Pancreas (tissue), 10 donors: ENCODE data around the gene WDR33. TPM values are rescaled to one million over a fixed set of nuclear protein-coding genes. Genes with fewer than 3 reads are reported as not detected.
A peak's percentile ranks its signal among the peaks of the same experiment; 100 is the strongest.

Source experiments
- ATAC-seq, 4 donors: fragments of 200-7000 bp; cut with Tn5 transposase; one replicate each; pipeline versions ENCODE4 v1.8.0 to v1.9.1; 2020; ENCODE audit warnings: mild to moderate bottlenecking in 4 of 4, moderate library complexity in 4 of 4
- DNase-seq, 6 donors: peaks; one replicate each; pipeline ENCODE4 v3.0.0-alpha.2; 2020
- FAIRE-seq: peaks from 2 replicates; lab custom pipeline; 2012; peaks lifted over from hg19 to GRCh38; lab: Jason Lieb, UNC
- H3K27ac ChIP-seq, 4 donors: fragments of 200-600 bp; sonication (generic); 1 replicate in 3 of 4; 2 replicates in 1 of 4; pipeline versions ENCODE4 v1.5.0 to v1.8.0; 2020
- H3K27me3 ChIP-seq, 4 donors: fragments of 200-600 bp; one replicate each; pipeline ENCODE4 v1.8.0; 2021
- H3K36me3 ChIP-seq, 3 donors: fragments of 200-600 bp; sonication (generic) in 1 of 3; one replicate each; pipeline versions ENCODE4 v1.5.0 to v1.8.0; 2020 to 2021
- H3K4me1 ChIP-seq, 3 donors: fragments of 200-600 bp; one replicate each; pipeline ENCODE4 v1.8.0; 2021
- H3K4me3 ChIP-seq, 4 donors: fragments of 200-600 bp; sonication (generic) in 2 of 4; one replicate each; pipeline versions ENCODE4 v1.5.0 to v1.8.0; 2020 to 2021
- H3K9me3 ChIP-seq, 4 donors: fragments of 200-600 bp; one replicate each; pipeline ENCODE4 v1.8.0; 2021
- WGBS, 2 donors: extraction: QIAGEN DNeasy Blood & Tissue Kit; methylation state at CpG; one replicate each; pipeline ENCODE4 v1.1.7; 2013; 5-methylcytosine and 5-hydroxymethylcytosine counted together
- intact Hi-C, 3 donors: fragments of 100-400 bp; cut with DNase I; formaldehyde crosslinking; loops; one replicate each; pipeline versions ENCODE4 v1.11.1 to v1.14.2; 2022
- polyA plus RNA-seq, 2 donors: library from polyadenylated mRNA; stranded (reverse); fragments of 200-250 nt; gene quantifications; one replicate each; pipeline ENCODE4 v1.2.3, GENCODE V29; 2013
- total RNA-seq, 6 donors: library from RNA; stranded (reverse); fragmentation: NEBNext Ultra II Directional in 4 of 6; extraction: Animal tissue kit (Norgen Biotek cat#: 25700) in 4 of 6; gene quantifications; one replicate each; pipeline versions ENCODE4 v1.2.1 to v1.2.4, GENCODE V29; 2021 to 2023
- TF ChIP-seq, protein P1 (sequence below), 4 donors: fragments of 200-600 bp; sonication (generic) in 3 of 4; IDR thresholded peaks; one replicate each; pipeline versions ENCODE4 v1.5.0 to v1.8.0; 2021; ENCODE audit warnings: antibody characterized with exemption in 4 of 4
- donor health status: healthy with polysubstance abuse.
- donor health status: DM: no; HTN: no; CAD: no; lungs with moderate emphysema.
- donor health status: DM: no; HTN: no; CAD: no.
- donor health status: control.
- donor health status: control.
- donor health status: Bipolar disorder and iron deficiency.
- donor health status: DM: yes; HTN: yes; CAD: no.
- donor health status: DM: no; HTN: no; CAD: no.
- donor health status: DM: no; HTN: no; CAD: no.
- donor health status: DM: yes; HTN: yes; CAD: no.

Gene WDR33
- total and polyA plus RNA-seq, 8 donors = 8.9 to 29.6 (median 17.7) TPM

DNA sequence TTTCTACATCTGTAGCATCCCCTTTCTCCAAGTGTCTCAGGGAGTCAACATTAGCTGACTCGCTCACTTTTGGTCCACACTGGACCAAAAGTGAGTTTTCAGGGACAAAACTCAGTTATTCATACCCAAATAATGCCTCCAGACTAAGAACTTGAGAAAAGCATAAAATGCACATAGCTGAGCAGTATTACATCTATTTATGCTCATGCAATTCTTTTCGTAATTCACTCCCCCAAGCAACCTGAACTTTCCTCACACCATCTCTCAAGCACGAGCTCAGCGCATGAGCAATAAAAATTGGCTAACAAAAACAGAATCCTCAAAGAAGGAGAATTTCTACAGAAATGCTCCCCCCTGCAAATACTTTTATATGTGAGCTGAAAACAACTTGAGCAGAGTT, 92.7 kb downstream of the WDR33 start:
- intact Hi-C loops = no loop called here
- H3K27me3 ChIP-seq = no peaks in the 10 kb centered on the region
- H3K4me3 ChIP-seq = no peak overlapping the region
- TF ChIP-seq, protein P1, sequence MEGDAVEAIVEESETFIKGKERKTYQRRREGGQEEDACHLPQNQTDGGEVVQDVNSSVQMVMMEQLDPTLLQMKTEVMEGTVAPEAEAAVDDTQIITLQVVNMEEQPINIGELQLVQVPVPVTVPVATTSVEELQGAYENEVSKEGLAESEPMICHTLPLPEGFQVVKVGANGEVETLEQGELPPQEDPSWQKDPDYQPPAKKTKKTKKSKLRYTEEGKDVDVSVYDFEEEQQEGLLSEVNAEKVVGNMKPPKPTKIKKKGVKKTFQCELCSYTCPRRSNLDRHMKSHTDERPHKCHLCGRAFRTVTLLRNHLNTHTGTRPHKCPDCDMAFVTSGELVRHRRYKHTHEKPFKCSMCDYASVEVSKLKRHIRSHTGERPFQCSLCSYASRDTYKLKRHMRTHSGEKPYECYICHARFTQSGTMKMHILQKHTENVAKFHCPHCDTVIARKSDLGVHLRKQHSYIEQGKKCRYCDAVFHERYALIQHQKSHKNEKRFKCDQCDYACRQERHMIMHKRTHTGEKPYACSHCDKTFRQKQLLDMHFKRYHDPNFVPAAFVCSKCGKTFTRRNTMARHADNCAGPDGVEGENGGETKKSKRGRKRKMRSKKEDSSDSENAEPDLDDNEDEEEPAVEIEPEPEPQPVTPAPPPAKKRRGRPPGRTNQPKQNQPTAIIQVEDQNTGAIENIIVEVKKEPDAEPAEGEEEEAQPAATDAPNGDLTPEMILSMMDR (IDR thresholded peaks at IDR 0.05) = no peak
- ATAC-seq = no peak
- H3K4me1 ChIP-seq = no peaks in the 10 kb centered on the region
- H3K27ac ChIP-seq = no peak overlapping the region
- FAIRE-seq = no peak
- H3K36me3 ChIP-seq = peaks cover 0 to 30% (median 16%) of the 10 kb centered on the region in 3 donors
- H3K9me3 ChIP-seq = no peaks in the 10 kb centered on the region
- no peak for DNase-seq
- 96 to 98% methylated on average over 4 of the region's 4 CpGs for WGBS, 2 donors

DNA sequence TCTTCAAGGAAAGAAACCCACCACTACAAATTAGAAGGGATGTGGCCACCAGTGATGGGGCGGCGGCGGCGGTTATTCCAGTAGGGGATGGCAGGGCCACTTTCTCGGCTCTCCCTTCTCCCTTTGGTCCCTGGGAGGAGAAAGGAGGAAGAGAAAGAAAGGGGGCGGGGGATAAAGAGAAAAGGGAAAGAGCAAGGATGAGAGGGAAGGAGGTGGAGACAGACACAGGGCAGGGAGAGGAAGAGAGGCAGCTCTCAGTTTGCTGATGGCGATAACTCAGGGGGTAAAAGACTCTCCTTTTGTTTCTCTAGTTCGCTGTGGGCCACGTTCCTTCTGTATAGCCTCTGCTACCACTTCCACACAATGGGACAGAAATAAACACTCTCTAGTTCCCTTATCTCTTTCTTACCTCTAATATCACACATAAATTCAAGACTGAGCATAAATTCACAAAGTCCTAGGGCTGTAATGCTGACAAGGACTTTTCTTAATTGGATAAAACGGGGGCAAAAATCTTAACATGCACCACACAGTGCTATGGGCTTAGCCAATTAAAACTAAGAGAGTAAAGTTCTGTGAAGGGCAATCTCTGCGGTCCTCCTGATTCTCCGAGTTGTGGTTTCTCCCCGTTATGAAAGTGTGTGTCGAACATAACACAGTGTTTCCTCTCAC, 95.1 kb downstream of the WDR33 start:
- H3K36me3 ChIP-seq = peaks cover 0 to 21% (median 7%) of the 10 kb centered on the region in 3 donors
- ATAC-seq (no peak), DNase-seq (no peak), FAIRE-seq (no peak)
- intact Hi-C loops = no loop called here
- no peaks in the 10 kb centered on the region for H3K27me3 ChIP-seq
- H3K9me3 ChIP-seq = no peaks in the 10 kb centered on the region
- WGBS, 2 donors = 96% methylated on average over 14 of the region's 14 CpGs
- H3K4me1 ChIP-seq = no peaks in the 10 kb centered on the region
- TF ChIP-seq, protein P1 (IDR thresholded peaks at IDR 0.05) = no peak
- no peak overlapping the region for H3K4me3 ChIP-seq
- no peak overlapping the region for H3K27ac ChIP-seq

DNA sequence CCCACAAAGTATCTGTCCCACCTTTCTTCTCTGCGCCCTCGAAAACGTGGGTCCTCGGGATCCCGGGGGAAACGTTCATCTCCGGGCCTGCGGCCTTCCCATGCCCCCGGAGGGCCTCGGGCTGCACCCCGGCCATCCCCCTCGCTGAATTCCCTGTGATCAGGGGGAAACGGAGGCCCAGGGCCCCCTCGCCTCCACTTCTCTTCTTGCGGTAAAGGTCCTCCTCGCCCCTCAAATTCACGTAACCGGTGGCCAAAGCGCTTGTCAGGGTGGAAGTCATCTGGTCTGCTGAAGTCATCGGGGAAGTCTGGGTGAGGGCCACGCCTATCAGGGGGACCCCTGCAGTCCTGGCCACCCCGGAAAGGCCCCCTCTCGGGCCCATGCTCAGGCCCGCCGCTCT, 97.4 kb downstream of the WDR33 start:
- no peaks in the 10 kb centered on the region for H3K9me3 ChIP-seq
- peak in 1 of 6 donors; percentile 41 for DNase-seq
- WGBS, 2 donors = 94% methylated on average over 23 to 25 of the region's 25 CpGs
- H3K36me3 ChIP-seq = peaks cover 0 to 14% (median 3%) of the 10 kb centered on the region in 3 donors
- intact Hi-C loops = no loop called here
- no peak for ATAC-seq
- no peaks in the 10 kb centered on the region for H3K4me1 ChIP-seq
- no peak overlapping the region for H3K4me3 ChIP-seq
- no peak overlapping the region for H3K27ac ChIP-seq
- TF ChIP-seq, protein P1 (IDR thresholded peaks at IDR 0.05) = no peak
- no peaks in the 10 kb centered on the region for H3K27me3 ChIP-seq
- FAIRE-seq = no peak

DNA sequence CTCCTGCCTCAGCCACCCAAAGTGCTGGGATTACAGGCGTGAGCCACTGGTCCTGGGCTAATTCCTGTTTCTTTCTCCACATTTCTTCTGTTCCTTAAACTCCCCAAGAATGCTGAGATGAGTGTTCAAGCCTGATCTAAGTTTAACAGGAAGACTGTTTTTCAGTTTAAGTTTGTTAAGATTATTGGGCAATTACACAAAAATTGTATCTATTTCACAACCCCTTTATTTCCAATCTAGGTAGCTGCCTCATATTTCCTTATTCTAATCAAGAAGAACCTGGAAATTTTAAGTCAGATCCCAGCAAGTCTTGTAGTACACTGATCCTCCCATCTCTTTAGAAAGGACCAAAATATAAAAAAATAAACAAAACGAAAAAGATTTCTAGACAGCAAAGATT, 98.0 kb downstream of the WDR33 start:
- Histone ChIP-seq H3K9me3 (no peaks in the 10 kb centered on the region), H3K27ac (no peak overlapping the region), H3K4me1 (no peaks in the 10 kb centered on the region), H3K4me3 (no peak overlapping the region), H3K36me3 (peaks cover 0 to 19% (median 6%) of the 10 kb centered on the region in 3 donors), H3K27me3 (no peaks in the 10 kb centered on the region)
- TF ChIP-seq, protein P1 (IDR thresholded peaks at IDR 0.05) = no peak
- DNase-seq = no peak
- intact Hi-C loops = no loop called here
- FAIRE-seq = no peak
- 85 to 89% methylated on average over 2 of the region's 2 CpGs for WGBS, 2 donors
- ATAC-seq = no peak

DNA sequence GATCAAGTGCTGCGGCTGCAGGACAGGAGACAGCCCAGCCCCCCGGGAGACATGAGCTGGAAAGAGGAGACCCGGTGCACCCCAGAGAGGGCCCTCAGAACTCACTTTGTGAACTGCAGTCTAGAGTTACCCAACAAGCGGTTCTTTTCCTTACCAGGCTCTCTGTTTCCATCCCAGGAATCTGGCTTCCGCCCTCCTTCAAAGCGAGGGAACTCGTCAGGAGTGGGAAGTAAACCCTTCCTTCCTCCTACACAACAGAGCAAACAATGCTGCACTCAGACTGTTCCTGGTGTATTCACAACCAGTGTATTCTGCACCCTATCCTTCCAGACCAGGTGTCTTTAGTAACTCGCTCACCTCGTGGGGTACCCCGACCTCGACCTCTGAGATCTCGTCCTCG, 101.6 kb downstream of the WDR33 start:
- WGBS, 2 donors = 93 to 96% methylated on average over 13 of the region's 13 CpGs
- H3K36me3 ChIP-seq = peaks cover 0 to 34% (median 6%) of the 10 kb centered on the region in 3 donors
- TF ChIP-seq, protein P1 (IDR thresholded peaks at IDR 0.05) = no peak
- H3K4me1 ChIP-seq = no peaks in the 10 kb centered on the region
- no peak for ATAC-seq
- no peak overlapping the region for H3K4me3 ChIP-seq
- H3K27me3 ChIP-seq = no peaks in the 10 kb centered on the region
- no peak for FAIRE-seq
- no peaks in the 10 kb centered on the region for H3K9me3 ChIP-seq
- intact Hi-C loops = no loop called here
- H3K27ac ChIP-seq = no peak overlapping the region
- DNase-seq = peak in 1 of 6 donors; percentile 37
